Measurements from ENCODE around the gene CEMIP.
A peak's percentile ranks its signal among the peaks of the same experiment; 100 is the strongest.

- peak in 1 of 6 experiments; percentile 6 for TF ChIP-seq CTCF (IDR thresholded peaks at IDR 0.05)
- no peak for TF ChIP-seq EP300 (IDR thresholded peaks at IDR 0.05)
- no peak for TF ChIP-seq POLR2AphosphoS5 (IDR thresholded peaks at IDR 0.05)
- TF ChIP-seq POLR2A (IDR thresholded peaks at IDR 0.05) = no peak
Observed at GRCh38 chr15:80856400-80856799, 77.2 kb downstream of the CEMIP start.
